DMS53 treated with DMSO at 0.1 percent for 48 hours (cell line): ENCODE results near the gene AKAP13.

ENCODE experiments used
- DNase-seq: peaks from one replicate; lab custom pipeline; 2025; ENCODE audit not compliant: unreplicated experiment; lab: John Stamatoyannopoulos, UW

The AKAP13 gene

GRCh38 chr15:85745023-85745422 lies 364.6 kb downstream of the AKAP13 start:
- DNase-seq = no peak

DNA sequence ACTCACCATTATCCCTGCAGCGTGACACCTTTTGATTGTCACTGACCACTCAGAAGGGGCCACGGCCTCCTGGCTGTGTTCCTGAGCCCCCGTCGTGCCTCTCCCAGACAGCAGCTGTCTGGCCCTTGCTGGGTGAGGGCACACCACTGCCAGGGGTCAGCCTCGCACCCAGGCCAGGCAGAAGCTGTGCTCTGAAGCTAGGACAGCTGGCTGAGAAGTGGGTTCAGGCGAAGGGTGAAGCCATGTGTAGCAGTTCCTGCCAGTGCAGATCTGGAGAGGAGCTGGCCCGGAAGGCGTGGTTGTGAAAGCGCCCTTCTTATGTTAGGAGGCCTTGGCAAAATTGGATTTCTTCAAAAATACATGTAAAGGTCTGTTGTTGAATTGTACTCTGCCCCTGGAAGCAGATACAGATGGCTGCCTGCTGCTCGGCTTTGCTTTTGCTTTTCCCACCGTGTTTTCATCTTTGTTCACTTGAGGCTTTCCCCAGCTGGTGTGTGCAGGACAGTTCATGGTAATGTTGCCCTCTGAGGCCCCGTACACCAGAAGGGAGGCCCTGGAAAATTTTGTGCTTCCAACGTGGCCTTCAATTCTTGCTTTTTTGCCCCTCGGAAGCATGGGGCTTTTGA lies 365.2 kb downstream of the AKAP13 start:
- DNase-seq = no peak

GRCh38 chr15:85746641-85747040 lies 366.2 kb downstream of the AKAP13 start:
- DNase-seq = no peak

DNA sequence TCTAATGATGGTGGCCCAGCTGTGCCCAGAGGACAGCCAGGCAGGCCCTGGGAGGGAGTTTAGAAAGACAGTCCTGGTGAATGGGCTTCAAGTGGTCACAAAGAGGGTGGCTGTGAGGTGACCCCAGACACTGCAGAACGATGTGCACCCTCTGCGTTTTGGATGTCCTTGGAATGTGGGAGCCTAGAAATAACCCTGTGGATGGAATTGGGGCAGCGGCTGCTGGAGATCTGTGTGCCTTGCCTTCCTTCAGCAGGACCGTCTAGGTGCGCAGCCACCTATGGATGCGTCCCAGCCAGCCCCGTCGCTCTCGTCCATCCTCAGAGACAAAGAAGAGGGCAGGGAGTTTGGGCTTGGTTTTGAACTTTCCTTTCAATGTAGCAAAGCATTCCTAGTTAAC lies 367.8 kb downstream of the AKAP13 start:
- no peak for DNase-seq

DNA sequence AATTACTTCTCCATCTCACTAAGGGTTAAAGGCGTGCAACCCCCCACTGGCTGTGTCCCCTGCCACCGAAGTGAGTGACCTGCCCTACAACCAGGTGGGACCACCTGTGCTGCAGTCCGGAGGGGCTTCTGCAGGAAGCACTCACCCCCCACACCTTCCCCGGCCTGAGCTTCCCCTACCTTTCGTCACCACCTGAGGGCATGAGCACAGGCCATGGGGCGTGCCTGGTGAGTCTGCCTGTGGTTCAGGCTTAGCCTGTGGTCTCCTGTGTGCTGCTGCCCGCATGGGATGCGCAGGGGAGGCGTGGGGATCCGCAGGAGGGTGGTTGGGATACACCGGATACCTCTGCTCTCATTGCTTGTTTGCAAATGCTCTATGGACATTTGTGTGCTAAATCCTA lies 368.3 kb downstream of the AKAP13 start:
- no peak for DNase-seq

- no peak for DNase-seq
Observed at GRCh38 chr15:85749261-85750151, 369.1 kb downstream of the AKAP13 start.

GRCh38 chr15:85750319-85751290 lies 370.2 kb downstream of the AKAP13 start:
- no peak for DNase-seq

DNA sequence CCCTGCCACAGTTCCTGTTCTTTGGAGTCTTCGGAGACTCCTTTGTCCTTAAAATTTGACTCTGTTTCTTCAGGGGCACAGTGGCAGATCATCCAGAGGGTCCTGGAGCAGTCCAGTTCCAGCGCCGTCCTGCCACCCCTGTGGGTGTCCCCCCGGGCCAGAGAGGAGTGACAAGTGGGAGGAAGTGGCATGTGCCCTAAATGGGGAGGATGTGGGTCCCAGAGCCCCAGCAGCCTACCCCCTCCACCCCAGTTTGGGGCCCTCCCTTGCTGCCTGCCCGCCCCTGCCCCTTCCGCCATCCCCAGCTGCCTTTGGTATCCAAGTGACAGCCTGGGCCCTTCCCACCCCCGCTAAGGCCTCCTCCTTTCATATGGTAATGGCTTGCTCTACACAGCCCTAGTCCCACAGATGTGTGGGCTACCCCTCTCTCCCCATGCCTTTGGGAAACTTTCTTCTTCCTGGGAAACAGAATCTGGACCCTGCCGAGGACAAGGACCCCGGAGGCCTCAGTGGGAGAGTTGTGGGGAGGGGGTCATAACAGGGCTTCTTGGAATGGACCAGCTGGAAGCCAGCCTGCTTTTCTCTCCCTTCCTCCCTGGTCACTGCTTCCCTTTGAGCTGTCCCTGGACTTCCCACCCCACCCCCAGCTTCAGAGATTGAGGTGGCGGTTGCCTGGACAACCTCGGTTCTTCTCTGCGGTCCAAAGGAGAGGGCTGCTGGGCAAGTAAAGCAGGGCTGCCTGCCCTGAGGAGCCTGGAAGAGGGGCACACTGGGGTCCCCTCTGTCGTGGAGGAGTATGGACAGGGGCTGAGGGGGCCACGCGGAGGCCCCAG lies 371.1 kb downstream of the AKAP13 start:
- no peak for DNase-seq

- DNase-seq = no peak
Observed at GRCh38 chr15:85752124-85752475, 371.7 kb downstream of the AKAP13 start.

GRCh38 chr15:85752491-85752961 lies 372.1 kb downstream of the AKAP13 start:
- DNase-seq = no peak

DNA sequence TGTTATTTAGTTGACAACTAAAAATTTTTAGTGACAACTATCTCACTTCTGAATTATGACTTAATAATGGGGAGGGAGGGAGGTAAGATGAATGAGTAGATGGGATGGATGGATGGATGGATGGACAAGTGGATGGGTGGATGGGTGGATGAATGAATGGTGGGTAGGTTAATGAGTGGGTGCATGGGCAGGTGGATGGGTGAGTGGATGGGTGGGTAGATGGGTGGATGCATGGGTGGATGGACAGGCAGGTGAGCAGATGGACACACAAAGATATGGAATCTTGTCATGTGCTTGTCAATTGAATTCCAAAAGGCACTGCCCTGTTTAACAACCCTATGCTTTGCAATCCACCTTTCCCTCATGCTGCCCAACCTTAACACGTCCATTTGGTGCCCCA lies 372.9 kb downstream of the AKAP13 start:
- no peak for DNase-seq

DNA sequence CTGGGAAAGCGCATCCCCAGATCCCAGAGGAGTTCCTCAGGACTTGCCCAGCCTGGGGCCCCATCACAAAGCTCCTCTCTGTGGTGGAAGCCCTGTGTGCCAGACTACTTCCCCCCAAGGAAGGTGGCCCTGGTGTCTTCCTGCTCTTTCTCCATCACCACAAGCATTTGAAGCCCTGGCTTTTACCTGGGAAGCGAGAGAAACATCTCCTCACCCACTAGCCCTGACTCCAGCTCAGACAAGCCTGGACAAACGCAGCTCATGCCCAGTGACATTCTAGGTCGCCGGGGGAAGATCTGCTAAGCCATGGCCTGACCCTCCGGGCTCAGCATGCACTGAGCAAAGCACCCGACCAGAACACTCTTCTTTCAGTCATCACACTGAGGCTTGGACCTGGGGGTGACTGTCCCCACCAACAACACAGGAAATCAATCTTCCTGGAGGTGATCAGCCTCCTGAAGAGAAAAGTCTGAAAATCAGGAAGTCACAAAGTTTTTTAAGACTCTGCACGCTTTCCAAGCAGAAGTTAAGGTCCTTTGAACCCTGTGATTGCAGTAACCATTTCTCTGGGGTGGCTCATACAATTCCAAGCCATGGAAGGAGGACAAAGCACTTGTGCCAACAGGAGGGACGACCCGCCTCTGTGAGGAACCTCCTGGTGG lies 373.5 kb downstream of the AKAP13 start:
- DNase-seq = no peak

DNA sequence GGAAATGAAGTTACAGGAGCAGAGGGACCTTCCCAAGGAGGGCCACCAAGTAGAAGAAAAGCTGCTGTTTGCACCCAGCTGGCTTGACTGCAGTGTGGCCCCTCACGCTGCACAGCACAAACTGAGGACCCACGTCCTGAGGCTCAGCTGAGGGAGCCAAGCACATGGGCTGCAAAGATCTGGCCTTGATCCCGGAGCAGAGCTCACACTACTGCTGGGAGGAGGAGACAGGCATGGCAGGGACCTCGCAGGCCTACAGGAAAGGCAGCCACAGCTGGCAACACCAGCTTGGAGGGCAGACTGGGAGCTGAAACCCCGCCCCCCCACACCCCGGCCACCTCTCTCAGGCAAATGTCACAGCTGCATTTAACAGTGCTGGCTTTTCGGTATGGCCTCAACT lies 374.6 kb downstream of the AKAP13 start:
- DNase-seq = no peak

- no peak for DNase-seq
Observed at GRCh38 chr15:85755471-85755870, 375.1 kb downstream of the AKAP13 start.

DNA sequence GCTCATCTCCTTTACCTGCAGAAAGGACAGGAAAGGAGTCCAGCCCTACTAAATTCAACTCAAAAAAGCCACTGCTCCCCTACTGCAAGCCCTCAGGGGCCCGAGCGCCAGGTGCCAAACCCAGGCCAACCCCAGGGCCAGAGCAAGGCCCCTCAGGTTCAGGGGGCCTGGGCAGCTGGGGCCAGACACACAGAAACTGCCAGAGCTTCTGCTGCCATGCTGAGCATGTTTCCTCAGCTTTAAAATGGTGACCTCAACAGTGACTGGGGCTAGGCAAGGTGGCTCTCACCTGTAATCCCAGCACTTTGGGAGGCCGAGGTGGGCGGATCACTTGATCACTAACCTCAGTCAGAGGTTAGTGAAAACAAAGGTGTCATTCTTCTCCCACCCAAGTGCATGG lies 375.5 kb downstream of the AKAP13 start:
- DNase-seq = no peak

GRCh38 chr15:85756411-85757072 lies 376.1 kb downstream of the AKAP13 start:
- no peak for DNase-seq

DNA sequence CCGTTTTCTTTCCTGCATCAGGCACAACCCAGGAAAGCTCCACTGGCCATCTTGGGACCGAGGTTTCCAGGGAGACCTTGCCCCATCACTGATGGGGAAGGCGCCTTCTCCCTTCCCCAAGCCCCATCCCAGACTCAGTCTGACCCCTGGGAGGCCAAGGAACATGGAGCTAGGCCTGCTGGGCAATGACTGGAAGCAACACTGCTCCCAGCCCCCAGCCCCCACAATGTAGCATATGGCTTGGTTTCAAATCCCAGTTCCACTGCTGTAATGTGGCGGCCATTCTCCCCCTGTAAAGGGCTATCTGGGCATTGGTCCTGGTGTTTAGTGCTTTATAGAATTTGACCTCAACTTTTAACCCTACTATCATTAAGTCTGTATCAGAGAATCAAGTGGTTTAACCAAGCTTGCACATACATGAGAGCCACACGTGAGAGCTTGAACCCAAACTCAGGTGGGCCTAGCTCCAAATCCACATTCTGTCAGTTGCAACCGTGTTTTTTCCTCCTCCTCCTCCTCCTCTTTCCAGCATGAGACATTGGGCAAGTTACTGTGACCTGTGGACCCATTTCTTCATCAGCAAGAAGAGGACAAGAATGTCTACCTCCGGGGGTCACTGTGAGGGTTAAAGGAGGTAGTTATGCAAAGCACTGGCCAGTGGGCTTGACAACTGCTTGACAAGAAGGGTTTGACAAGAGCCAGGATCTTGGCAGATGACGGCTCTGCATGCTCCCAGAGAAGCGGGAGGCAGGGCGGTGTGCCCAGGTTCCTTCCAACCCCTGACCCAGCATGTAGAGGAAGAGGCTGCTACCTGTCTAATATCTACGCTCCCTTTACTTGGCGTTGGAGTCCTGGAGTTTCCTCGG lies 376.9 kb downstream of the AKAP13 start:
- DNase-seq = no peak

- no peak for DNase-seq
Observed at GRCh38 chr15:85757939-85758654, 377.7 kb downstream of the AKAP13 start.
